Body of pancreas (tissue), 4 donors: ENCODE results near the gene LYRM1.
"Not testable (repeated sequence)": the region's sequence is repeated elsewhere in the genome, so short reads cannot be mapped to it uniquely, and the experiment has no call there.

ENCODE experiments used
- POLR2A ChIP-seq, 3 donors: fragments of 450-650 bp; IDR thresholded peaks; one replicate each; pipeline ENCODE4 v1.6.1; 2016; ENCODE audit warnings: antibody characterized with exemption in 3 of 3, mild to moderate bottlenecking in 2 of 3
- TF ChIP-seq, protein P1 (sequence below), 7 experiments: fragments of 450-650 bp in 4 of 7; fragments of 200-600 bp in 3 of 7; sonication (generic) in 3 of 7; IDR thresholded peaks; one replicate each; pipeline ENCODE4 v1.5.1; 2016 to 2019; ENCODE audit warnings: antibody characterized with exemption in 7 of 7

- TF ChIP-seq POLR2A (IDR thresholded peaks at IDR 0.05), result not testable (repeated sequence)
- TF ChIP-seq, protein P1, sequence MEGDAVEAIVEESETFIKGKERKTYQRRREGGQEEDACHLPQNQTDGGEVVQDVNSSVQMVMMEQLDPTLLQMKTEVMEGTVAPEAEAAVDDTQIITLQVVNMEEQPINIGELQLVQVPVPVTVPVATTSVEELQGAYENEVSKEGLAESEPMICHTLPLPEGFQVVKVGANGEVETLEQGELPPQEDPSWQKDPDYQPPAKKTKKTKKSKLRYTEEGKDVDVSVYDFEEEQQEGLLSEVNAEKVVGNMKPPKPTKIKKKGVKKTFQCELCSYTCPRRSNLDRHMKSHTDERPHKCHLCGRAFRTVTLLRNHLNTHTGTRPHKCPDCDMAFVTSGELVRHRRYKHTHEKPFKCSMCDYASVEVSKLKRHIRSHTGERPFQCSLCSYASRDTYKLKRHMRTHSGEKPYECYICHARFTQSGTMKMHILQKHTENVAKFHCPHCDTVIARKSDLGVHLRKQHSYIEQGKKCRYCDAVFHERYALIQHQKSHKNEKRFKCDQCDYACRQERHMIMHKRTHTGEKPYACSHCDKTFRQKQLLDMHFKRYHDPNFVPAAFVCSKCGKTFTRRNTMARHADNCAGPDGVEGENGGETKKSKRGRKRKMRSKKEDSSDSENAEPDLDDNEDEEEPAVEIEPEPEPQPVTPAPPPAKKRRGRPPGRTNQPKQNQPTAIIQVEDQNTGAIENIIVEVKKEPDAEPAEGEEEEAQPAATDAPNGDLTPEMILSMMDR (IDR thresholded peaks at IDR 0.05), result not testable (repeated sequence)
These were observed 39.6 kb upstream of the LYRM1 start for GRCh38 chr16:20860995-20861394.
